ENCODE results near the gene HOXB9.

The HOXB9 gene

GRCh38 chr17:48596000-48596734 lies 30.0 kb downstream of the HOXB9 start:
- no peak for DNase-seq (ENCODE audit: low spot score)

DNA sequence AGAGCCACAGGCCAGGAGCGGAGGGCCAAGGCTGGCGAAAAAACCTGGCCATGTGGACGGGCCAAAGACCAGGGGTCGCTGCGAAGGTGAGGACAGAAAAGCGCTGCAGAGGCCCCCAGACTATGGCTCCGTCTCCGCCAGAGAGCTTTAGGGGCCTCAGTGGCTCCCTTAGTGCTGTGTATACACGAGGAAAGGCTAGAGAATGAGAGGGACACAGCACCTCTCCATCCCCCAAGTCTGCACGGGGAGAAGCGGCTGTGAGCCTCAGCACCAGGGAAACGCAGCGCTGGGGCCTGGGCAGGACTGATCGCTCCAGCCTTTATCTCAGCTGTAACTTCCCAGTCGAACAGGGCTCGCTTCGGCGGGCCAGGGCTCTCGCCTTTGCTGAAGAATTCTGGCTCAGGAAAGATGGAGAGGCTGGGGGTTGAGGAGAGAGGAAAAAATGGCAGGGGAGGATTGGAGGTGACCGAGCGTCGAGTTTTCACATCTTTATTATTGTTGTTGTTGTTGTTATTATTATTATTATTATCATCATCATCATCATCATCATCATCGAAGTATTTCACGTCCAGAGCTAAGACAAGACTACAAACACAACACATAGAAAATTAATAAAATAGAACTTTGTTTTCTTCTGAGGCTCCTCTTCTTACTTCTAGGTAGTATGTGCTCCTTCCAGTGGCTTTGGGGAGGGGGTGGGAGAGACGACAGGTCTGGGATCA lies 30.7 kb downstream of the HOXB9 start:
- no peak for DNase-seq (ENCODE audit: low spot score)

- DNase-seq (ENCODE audit: low spot score), result no peak
These were observed 31.4 kb downstream of the HOXB9 start for GRCh38 chr17:48594538-48595277.

- peak; percentile 89 for DNase-seq (ENCODE audit: low spot score)
These were observed 32.2 kb downstream of the HOXB9 start for GRCh38 chr17:48593840-48594537.

DNA sequence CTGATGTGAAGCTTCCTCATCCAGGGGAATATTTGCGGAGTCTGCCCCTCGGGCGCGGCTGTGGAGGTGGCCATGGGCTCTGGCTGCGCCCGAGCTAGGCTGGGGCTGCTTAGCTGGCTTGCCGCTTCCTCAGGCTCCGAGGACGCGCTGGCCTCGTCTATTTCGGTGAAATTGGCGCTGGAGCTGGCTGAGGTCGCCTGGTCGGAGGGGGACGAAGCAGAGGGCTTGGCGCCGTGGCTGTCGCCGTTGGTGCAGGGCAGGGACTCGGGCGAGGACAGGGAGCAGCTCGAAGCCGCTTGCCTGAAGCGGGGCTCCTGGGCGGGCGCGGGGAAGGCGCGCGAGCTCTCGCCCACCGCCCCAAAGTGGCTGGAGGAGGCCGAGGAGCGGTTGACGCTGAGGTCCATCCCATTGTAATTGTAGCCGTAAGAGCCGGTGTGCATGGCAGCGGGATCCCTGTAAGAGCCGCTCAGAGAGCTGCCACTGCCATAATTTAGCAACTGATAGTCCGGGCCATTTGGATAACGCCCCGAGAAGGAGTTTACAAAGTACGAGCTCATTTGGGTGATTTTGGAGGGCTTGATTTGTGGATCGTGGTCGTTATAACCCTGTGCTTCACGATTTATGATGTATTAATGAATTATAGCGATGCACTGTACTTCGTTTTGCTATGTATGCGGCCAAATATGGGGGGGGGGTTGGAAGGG lies 32.9 kb downstream of the HOXB9 start, which contains the start of gene HOXB5:
Gene HOXB5, minus strand, starts transcription at position 654 of the 704 bp plus-strand sequence. Its CDS starts 97 bp downstream, at position 557.
- no peak for DNase-seq (ENCODE audit: low spot score)

GRCh38 chr17:48592577-48592976 lies 33.6 kb downstream of the HOXB9 start:
- DNase-seq (ENCODE audit: low spot score), result no peak

- no peak for DNase-seq (ENCODE audit: low spot score)
These were observed 34.1 kb downstream of the HOXB9 start for GRCh38 chr17:48592057-48592514.

DNA sequence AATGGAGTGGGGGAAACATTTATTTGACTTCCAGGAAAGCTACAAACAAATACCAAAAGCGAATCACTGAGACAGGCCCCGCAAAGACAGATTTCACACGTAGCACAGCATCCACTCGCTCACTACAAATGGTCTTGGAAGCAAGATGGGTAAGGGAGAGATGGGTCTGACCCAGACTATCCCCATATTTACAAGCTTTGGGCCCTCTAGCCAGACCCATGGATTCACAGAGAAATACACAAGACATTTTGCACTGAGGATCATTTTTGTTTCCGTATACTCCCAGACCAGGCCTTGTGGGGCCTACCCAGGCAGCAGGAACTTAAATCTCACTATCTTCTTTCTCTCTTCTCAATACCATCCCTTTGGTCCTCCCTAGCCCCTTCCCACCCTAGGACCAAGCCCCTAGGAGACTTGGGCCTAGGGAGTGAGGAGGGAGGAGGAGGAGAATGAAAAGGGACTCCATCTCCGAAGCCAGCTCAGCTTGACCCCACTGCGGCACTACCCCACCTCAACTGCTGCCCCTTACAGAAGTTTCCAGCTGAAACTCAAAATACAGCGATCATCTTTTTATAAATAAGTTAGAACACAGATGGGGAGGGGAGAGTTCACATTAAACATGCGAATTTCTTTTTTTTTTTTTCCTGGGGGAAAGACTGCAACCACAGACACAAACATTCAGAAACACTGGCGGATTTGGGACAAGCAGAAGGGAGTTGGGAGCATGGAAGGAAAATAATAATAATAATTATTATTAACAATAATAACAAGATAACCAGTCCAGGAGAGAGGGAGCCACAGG lies 34.7 kb downstream of the HOXB9 start:
- no peak for DNase-seq (ENCODE audit: low spot score)

DNA sequence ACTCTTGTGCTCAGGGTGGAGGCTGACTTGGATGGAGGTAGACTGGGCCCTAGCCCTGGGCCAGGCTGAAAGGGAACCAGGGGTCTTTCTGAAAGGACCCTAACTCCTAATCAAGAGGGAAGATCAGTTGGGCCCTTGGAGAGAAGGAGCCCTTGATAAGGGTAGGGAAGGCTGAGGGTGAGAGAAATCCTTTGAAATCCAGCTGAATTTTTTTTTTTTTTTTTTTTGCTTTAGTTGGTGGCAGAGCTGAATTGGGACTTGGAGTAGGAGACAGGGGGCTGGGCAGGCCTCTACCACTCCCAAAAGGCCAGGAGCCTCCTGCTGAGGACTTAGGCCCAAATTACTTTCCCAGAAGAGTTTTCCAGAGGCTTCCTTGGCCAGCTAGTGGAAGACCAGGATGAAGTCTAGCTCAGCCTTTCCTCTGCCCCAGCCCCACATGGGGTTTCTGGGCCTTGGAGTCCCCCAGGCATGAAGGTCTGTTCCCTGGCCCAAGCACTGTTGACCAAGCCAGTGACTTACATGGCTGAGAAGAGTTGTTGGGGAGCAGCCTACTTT lies 35.5 kb downstream of the HOXB9 start:
- no peak for DNase-seq (ENCODE audit: low spot score)

DNA sequence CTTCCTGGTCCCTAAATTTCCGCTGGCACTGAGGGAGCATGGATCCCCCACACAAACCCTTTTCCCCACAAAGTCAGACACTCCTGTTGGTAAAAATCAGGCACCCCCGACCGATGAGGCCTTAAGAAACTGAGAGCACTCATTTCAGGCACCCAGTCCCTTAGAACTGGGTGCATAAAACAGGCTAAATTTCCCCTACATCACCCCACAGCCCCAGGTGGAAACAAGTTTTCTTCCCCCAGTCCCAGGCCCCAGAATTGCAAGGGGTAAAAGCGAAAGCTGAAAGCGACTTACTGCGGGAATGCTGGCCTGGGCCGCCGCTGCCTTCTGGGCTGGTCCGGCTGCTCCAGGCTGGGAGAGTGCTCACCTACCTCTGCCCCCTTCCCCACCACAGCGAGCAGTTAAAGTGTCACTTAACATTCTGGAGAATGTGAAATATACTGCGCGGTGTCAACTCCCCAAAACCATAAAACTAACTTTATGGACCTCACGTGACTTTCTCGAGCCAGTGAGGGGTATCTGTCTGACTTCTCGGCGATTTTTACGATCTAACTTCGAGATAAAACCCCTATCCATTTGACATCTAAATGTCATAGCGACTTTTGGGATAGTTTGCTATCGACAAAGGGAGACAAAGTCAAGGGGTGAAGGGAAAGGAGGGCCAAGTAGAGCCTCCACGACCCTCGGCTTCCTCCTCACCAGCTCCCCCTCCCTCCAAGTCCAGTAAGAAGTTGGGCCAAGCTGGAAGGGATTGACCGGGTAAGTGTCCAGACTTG lies 36.1 kb downstream of the HOXB9 start, which contains the start of gene HOXB3:
Gene HOXB3, minus strand, starts transcription at position 411 of the 776 bp plus-strand sequence. CDS start 37,767 bp downstream, outside the sequence.
- DNase-seq (ENCODE audit: low spot score), result no peak

DNA sequence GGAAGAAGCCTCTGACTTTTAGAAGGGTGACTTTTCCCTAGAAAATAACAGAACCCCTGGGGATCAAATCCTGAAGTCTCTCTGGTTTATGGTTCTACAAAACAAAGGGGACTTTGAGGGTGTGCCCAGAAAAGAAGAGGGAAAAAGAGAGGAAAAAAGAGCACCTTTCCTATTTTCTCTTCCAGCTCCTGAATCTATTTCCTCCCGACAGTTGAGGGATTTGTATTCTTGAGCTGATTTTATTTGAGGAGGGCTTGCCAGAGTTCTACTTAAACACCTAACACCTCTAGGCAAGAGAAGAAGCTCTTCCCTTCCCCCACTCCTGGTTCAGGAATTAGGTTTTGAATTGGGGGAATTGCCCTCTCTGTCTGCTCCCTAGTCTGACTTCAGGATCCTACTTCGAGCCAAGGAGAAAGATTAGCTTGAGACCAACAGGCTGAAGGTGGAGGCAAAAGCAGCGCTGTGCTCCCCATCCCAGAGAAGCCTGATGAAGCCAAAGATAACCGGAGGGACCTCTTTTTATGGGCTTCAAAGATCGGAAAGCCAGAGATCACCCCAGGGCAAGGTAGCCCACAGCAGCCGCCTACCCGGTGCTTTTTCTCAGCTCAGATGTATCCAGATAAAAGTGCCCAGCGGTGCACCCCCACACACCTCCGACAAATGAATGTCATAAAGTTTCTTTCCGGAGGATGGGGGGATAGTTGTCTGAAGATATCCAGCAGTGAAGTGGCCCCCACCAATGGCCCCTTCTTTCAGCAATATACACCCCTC lies 36.9 kb downstream of the HOXB9 start:
- DNase-seq (ENCODE audit: low spot score), result no peak

GRCh38 chr17:48588528-48588927 lies 37.6 kb downstream of the HOXB9 start:
- DNase-seq (ENCODE audit: low spot score), result no peak

GRCh38 chr17:48588074-48588415 lies 38.1 kb downstream of the HOXB9 start:
- DNase-seq (ENCODE audit: low spot score), result no peak

DNA sequence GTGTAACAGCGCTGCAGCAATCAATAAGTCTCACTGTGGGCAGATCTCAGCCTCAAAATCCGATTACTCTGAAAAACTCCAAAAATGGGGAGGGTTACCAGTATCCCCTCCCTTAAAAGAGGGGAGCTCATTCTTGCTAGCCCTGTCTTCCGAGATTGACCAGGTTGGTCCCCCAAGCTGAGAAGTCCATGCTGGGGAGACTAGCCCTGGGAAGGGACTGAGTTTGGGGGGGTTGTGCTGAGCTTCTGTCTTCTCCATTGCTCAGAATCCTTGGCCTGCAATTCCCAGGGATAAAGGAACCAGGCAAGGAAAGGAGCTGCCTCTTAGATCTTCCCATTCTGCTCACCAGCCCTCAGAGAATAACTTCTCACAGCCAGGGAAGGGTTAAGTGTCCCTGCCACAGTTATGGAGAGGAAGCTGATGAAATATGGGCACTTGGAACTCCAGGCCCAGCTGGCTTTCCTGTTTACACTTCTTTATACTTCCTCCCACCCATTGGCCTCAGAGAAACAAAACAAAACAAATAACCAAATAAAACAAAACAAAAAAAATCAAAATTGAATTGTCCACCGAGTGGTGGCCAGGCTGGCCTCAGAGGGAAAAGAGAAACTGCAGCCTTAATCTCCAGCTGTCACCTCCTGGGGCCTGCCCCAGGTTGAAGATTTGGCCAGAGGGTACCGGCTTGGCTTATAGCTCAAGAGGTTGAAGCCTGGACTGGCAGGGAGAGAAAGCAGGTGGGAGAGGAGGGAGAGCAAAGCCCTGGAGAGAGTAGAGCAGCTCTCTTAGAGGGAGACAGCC lies 38.7 kb downstream of the HOXB9 start:
- no peak for DNase-seq (ENCODE audit: low spot score)

DNA sequence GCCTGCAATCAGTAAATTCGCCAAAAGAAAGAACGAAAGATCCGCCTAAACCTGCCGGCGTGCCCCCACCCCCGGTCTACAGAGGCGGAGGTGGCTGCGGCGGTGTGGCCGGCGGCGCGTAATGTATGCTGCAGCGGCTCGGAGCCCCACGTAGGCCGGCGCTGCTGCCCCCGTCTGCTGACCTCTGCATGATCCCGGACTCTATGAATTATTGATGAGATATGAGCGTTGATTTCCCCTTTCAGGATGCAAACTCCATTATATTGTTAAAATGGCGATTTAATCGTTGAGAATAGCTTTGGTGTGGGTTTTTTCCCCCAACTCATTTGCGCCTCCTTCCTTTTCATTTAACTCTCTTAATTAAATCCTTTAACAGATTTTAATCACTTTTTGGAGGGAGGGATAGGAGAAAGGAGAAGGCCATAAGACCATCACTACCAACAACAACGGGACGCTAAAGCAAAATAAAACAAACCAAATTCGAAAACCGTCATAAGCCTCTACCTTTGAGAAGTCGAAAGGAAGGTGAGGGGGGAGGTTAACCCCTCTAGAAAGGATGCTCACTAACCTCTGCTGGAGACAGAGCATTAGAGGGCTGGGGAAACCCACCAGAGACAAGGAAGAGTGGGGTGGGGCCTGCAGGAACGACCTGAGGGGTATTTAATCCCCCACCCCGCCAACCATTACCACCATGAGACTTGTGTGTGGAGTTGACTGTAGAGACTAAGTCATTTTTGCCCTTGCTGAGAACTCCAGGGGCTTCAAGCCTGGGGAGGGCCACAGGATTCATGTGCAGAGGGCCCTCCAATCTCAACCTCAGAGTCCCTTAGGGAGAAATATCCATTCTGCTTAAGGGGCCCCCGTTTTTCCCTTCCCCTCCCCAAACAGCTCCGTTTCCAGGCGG lies 39.6 kb downstream of the HOXB9 start:
- DNase-seq (ENCODE audit: low spot score), result peak; percentile 42

- no peak for DNase-seq (ENCODE audit: low spot score)
These were observed 41.9 kb downstream of the HOXB9 start for GRCh38 chr17:48584223-48584741.
